Suprapubic skin (tissue), 4 donors: ENCODE data around the gene PPEF2. TPM values are rescaled to one million over a fixed set of nuclear protein-coding genes. Genes with fewer than 3 reads are reported as not detected.

Source experiments
- DNase-seq, 2 donors: peaks; one replicate each; pipeline ENCODE4 v3.0.0-alpha.2; 2019; ENCODE audit warnings: low spot score in 2 of 2
- H3K27ac ChIP-seq: fragments of 200-600 bp; sonication (generic); one replicate; pipeline ENCODE4 v1.5.1; 2019
- H3K27me3 ChIP-seq: fragments of 200-600 bp; sonication (generic); one replicate; pipeline ENCODE4 v1.5.1; 2019
- H3K36me3 ChIP-seq: fragments of 200-600 bp; sonication (generic); one replicate; pipeline ENCODE4 v1.5.1; 2019
- H3K4me1 ChIP-seq: fragments of 200-600 bp; sonication (generic); one replicate; pipeline ENCODE4 v1.5.1; 2019
- H3K4me3 ChIP-seq: fragments of 200-600 bp; sonication (generic); one replicate; pipeline ENCODE4 v1.5.1; 2019; ENCODE audit warnings: mild to moderate bottlenecking
- H3K9me3 ChIP-seq: fragments of 200-600 bp; sonication (generic); one replicate; pipeline ENCODE4 v1.5.1; 2019
- CTCF ChIP-seq, 2 donors: fragments of 200-600 bp in 1 of 2; fragments of 450-650 bp in 1 of 2; sonication (generic) in 1 of 2; IDR thresholded peaks; one replicate each; pipeline ENCODE4 v1.5.1; 2016 to 2019; ENCODE audit warnings: antibody characterized with exemption in 2 of 2, mild to moderate bottlenecking in 1 of 2, moderate library complexity in 1 of 2
- EP300 ChIP-seq: sonication (generic); formaldehyde crosslinking; IDR thresholded peaks from one replicate; pipeline ENCODE4 v1.6.1; 2017; ENCODE audit warnings: antibody characterized with exemption
- POLR2A ChIP-seq, 2 donors: fragments of 450-650 bp; IDR thresholded peaks; one replicate each; pipeline ENCODE4 v1.6.1; 2017; ENCODE audit warnings: antibody characterized with exemption in 2 of 2, mild to moderate bottlenecking in 2 of 2, moderate library complexity in 2 of 2
- POLR2AphosphoS5 ChIP-seq, 3 donors: sonication (generic); formaldehyde crosslinking; IDR thresholded peaks; one replicate each; pipeline ENCODE4 v1.6.1; 2017; ENCODE audit warnings: antibody characterized with exemption in 3 of 3
- WGBS: methylation state at CpG from one replicate; pipeline ENCODE4 v1.1.5; 2018; 5-methylcytosine and 5-hydroxymethylcytosine counted together
- total RNA-seq, 4 donors: library from RNA; depleted of rRNA; stranded (reverse); fragments of >200 nt; gene quantifications; one replicate each; pipeline ENCODE4 v1.1.0, GENCODE V29; 2016

PPEF2 gene
- total RNA-seq, 4 donors from 2014 or later, result not detected

GRCh38 chr4:75843596-75843995, 58.7 kb downstream of the PPEF2 start:
- Histone ChIP-seq H3K4me1 (no peaks in the 10 kb centered on the region), H3K4me3 (no peak overlapping the region), H3K9me3 (no peaks in the 10 kb centered on the region), H3K27ac (no peak overlapping the region), H3K27me3 (no peaks in the 10 kb centered on the region), H3K36me3 (no peaks in the 10 kb centered on the region)
- 94% methylated on average over 4 of the region's 4 CpGs for WGBS
- no peak for TF ChIP-seq POLR2AphosphoS5 (IDR thresholded peaks at IDR 0.05)
- no peak for TF ChIP-seq POLR2A (IDR thresholded peaks at IDR 0.05)
- TF ChIP-seq EP300, result no peak
- TF ChIP-seq CTCF (IDR thresholded peaks at IDR 0.05), result no peak
- no peak for DNase-seq

GRCh38 chr4:75841641-75842520, 60.4 kb downstream of the PPEF2 start:
- 85% methylated on average over 8 of the region's 8 CpGs for WGBS

GRCh38 chr4:75834772-75835154, 67.5 kb downstream of the PPEF2 start:
- TF ChIP-seq CTCF (IDR thresholded peaks at IDR 0.05) (no peak), POLR2A (IDR thresholded peaks at IDR 0.05) (no peak), EP300 (no peak), POLR2AphosphoS5 (IDR thresholded peaks at IDR 0.05) (no peak)
- Histone ChIP-seq H3K4me3 (no peak overlapping the region), H3K27me3 (no peaks in the 10 kb centered on the region), H3K36me3 (no peaks in the 10 kb centered on the region), H3K4me1 (no peaks in the 10 kb centered on the region), H3K27ac (no peak overlapping the region), H3K9me3 (no peaks in the 10 kb centered on the region)
- no peak for DNase-seq
- WGBS, result 86% methylated on average over 2 of the region's 2 CpGs

More at GRCh38 chr4:75841641-75842520, 60.4 kb downstream of the PPEF2 start:
- no peak for TF ChIP-seq CTCF (IDR thresholded peaks at IDR 0.05)
- TF ChIP-seq POLR2A (IDR thresholded peaks at IDR 0.05), result no peak
- TF ChIP-seq POLR2AphosphoS5 (IDR thresholded peaks at IDR 0.05), result no peak
- no peak for TF ChIP-seq EP300
- Histone ChIP-seq H3K27ac (no peak overlapping the region), H3K36me3 (no peaks in the 10 kb centered on the region), H3K9me3 (no peaks in the 10 kb centered on the region), H3K4me3 (no peak overlapping the region), H3K27me3 (no peaks in the 10 kb centered on the region), H3K4me1 (no peaks in the 10 kb centered on the region)
- DNase-seq, result no peak

- WGBS, result 90% methylated on average over 1 of the region's 1 CpG
- no peaks in the 10 kb centered on the region for H3K9me3 ChIP-seq
- no peak overlapping the region for H3K27ac ChIP-seq
- H3K36me3 ChIP-seq, result no peaks in the 10 kb centered on the region
- no peaks in the 10 kb centered on the region for H3K27me3 ChIP-seq
- no peaks in the 10 kb centered on the region for H3K4me1 ChIP-seq
- no peak for DNase-seq
- H3K4me3 ChIP-seq, result no peak overlapping the region
- TF ChIP-seq EP300, result no peak
- TF ChIP-seq CTCF (IDR thresholded peaks at IDR 0.05), result no peak
- no peak for TF ChIP-seq POLR2A (IDR thresholded peaks at IDR 0.05)
- no peak for TF ChIP-seq POLR2AphosphoS5 (IDR thresholded peaks at IDR 0.05)
These were observed 68.0 kb downstream of the PPEF2 start for GRCh38 chr4:75834095-75834771.

GRCh38 chr4:75831856-75832405, 70.3 kb downstream of the PPEF2 start:
- no peaks in the 10 kb centered on the region for H3K9me3 ChIP-seq
- H3K27me3 ChIP-seq, result no peaks in the 10 kb centered on the region
- H3K4me1 ChIP-seq, result no peaks in the 10 kb centered on the region
- TF ChIP-seq POLR2AphosphoS5 (IDR thresholded peaks at IDR 0.05), result no peak
- TF ChIP-seq EP300, result no peak
- no peak for TF ChIP-seq POLR2A (IDR thresholded peaks at IDR 0.05)
- TF ChIP-seq CTCF (IDR thresholded peaks at IDR 0.05), result no peak
- 95% methylated on average over 2 of the region's 2 CpGs for WGBS
- DNase-seq, result no peak
- H3K36me3 ChIP-seq, result no peaks in the 10 kb centered on the region
- H3K27ac ChIP-seq, result no peak overlapping the region
- no peak overlapping the region for H3K4me3 ChIP-seq
